ENCODE results near the gene TREML1.
A peak's percentile ranks its signal among the peaks of the same experiment; 100 is the strongest.

TREML1 gene

GRCh38 chr6:41177695-41178094 is 23.5 kb upstream of the TREML1 start:
- DNase-seq: no peak

GRCh38 chr6:41177287-41177686 is 23.1 kb upstream of the TREML1 start:
- DNase-seq: no peak

GRCh38 chr6:41176189-41176588 is 22.0 kb upstream of the TREML1 start:
- DNase-seq: no peak

- DNase-seq: no peak
These were observed 20.9 kb upstream of the TREML1 start for GRCh38 chr6:41175084-41175483.

GRCh38 chr6:41174610-41175009 is 20.5 kb upstream of the TREML1 start:
- DNase-seq: peak; percentile 18 to 36

GRCh38 chr6:41171908-41172307 is 17.8 kb upstream of the TREML1 start:
- DNase-seq: no peak

GRCh38 chr6:41170547-41171160 is 16.5 kb upstream of the TREML1 start:
- no peak for DNase-seq

- DNase-seq: no peak
These were observed 13.2 kb upstream of the TREML1 start for GRCh38 chr6:41167173-41167963.

- no peak for DNase-seq
These were observed 10.5 kb upstream of the TREML1 start for GRCh38 chr6:41164551-41165120.

- DNase-seq: no peak
These were observed 9.2 kb upstream of the TREML1 start for GRCh38 chr6:41163419-41163717.

- DNase-seq: peak; percentile 41 to 63
These were observed 8.7 kb upstream of the TREML1 start, which contains the start of gene TREM2 for GRCh38 chr6:41162687-41163418. Gene TREM2, minus strand, starts transcription at chr6:41163116. Its CDS starts 34 bp downstream, at chr6:41163082.

GRCh38 chr6:41161851-41162552 is 7.9 kb upstream of the TREML1 start:
- DNase-seq: peak; percentile 65 to 66

GRCh38 chr6:41161380-41161779 is 7.2 kb upstream of the TREML1 start:
- no peak for DNase-seq

- DNase-seq: no peak
These were observed 6.8 kb upstream of the TREML1 start for GRCh38 chr6:41160933-41161332.

GRCh38 chr6:41159415-41160082 is 5.4 kb upstream of the TREML1 start:
- no peak for DNase-seq

GRCh38 chr6:41157323-41157722 is 3.2 kb upstream of the TREML1 start:
- DNase-seq: peak; percentile 64 to 69

GRCh38 chr6:41156771-41157170 is 2.6 kb upstream of the TREML1 start:
- no peak for DNase-seq

GRCh38 chr6:41156001-41156400 is 1.9 kb upstream of the TREML1 start:
- DNase-seq: no peak

GRCh38 chr6:41155132-41155805 is 1.1 kb upstream of the TREML1 start:
- no peak for DNase-seq

GRCh38 chr6:41153451-41153850 is 696 bp downstream of the TREML1 start:
- DNase-seq: no peak

- DNase-seq: no peak
These were observed 3.5 kb downstream of the TREML1 start for GRCh38 chr6:41150671-41151070.

- DNase-seq: no peak
These were observed 6.2 kb downstream of the TREML1 start for GRCh38 chr6:41147917-41148316.
